HCT116 (cell line): ENCODE results near the gene SLC15A5. TPM values are rescaled to one million over a fixed set of nuclear protein-coding genes. Genes with fewer than 3 reads are reported as not detected.

Experiments used
- ATAC-seq: fragments of 200-7000 bp; cut with Tn5 transposase; 2 replicates; pipeline ENCODE4 v1.9.1; 2020; ENCODE audit warnings: mild to moderate bottlenecking, moderate library complexity
- BruUV-seq: library from RNA; stranded (reverse); fragments of 400-500 nt; replicated peaks from 2 replicates; lab custom pipeline; 2021; lab: Mats Ljungman, UMichigan
- CTCF ChIA-PET: fragments of 300-600 bp; sonication (Branson Sonifier 250); formaldehyde crosslinking; loops from one replicate; lab custom pipeline; 2021; ENCODE audit warnings: antibody characterized with exemption; lab: Charles Lee
- POLR2A ChIA-PET: fragments of 300-600, 350-600 bp; sonication (Branson Sonifier 250); formaldehyde crosslinking; loops from one replicate; lab custom pipeline; 2021; ENCODE audit warnings: antibody characterized with exemption; lab: Charles Lee
- RAD21 ChIA-PET, 2 experiments: fragments of 300-600 bp; sonication (Branson Sonifier 250); formaldehyde crosslinking; loops; one replicate each; lab custom pipeline; 2023; ENCODE audit warnings: low total read pairs in 2 of 2; ENCODE audit not compliant: uncharacterized antibody in 2 of 2, unreplicated experiment in 2 of 2, low non-redundant PET in 1 of 2; lab: Charles Lee
- DNase-seq: peaks from one replicate; pipeline ENCODE4 v3.0.0-alpha.2; 2010; ENCODE audit warnings: low read depth, low spot score
- H2AFZ ChIP-seq: fragments of 200-600 bp; shearing (Covaris generic), sonication (generic); 2 replicates; pipeline ENCODE4 v1.6.1; 2017; ENCODE audit warnings: low read depth, mixed run types, mixed read lengths, antibody characterized with exemption, low read length; ENCODE audit not compliant: poor library complexity, severe bottlenecking
- H3K27ac ChIP-seq: 2 replicates; pipeline ENCODE4 v1.5.1; 2012; ENCODE audit warnings: low read depth, low read length
- H3K27me3 ChIP-seq: fragments of 200-600 bp; sonication (generic); 2 replicates; pipeline ENCODE4 v1.6.1; 2016; ENCODE audit warnings: mixed run types, low read length, mixed read lengths; ENCODE audit not compliant: insufficient read depth
- H3K36me3 ChIP-seq, 2 experiments: fragments of 200-500 bp in 1 of 2; fragments of 200-600 bp in 1 of 2; sonication (Bioruptor generic) in 1 of 2; sonication (generic) in 1 of 2; 2 replicates each; pipeline versions ENCODE4 v1.5.1 to v1.6.1; 2014 to 2016; ENCODE audit warnings: low read length in 2 of 2, inconsistent platforms in 1 of 2, mixed read lengths in 1 of 2, mixed run types in 1 of 2; ENCODE audit not compliant: insufficient read depth in 2 of 2, control insufficient read depth in 1 of 2
- H3K4me1 ChIP-seq, 2 experiments: fragments of 200-600 bp in 1 of 2; sonication (generic) in 1 of 2; 2 replicates each; pipeline versions ENCODE4 v1.5.1 to v1.6.1; 2012 to 2017; ENCODE audit warnings: low read length in 2 of 2, inconsistent platforms in 1 of 2, mild to moderate bottlenecking in 1 of 2, mixed read lengths in 1 of 2, mixed run types in 1 of 2, moderate library complexity in 1 of 2; ENCODE audit not compliant: insufficient read depth in 2 of 2, control insufficient read depth in 1 of 2
- H3K4me2 ChIP-seq: fragments of 200-600 bp; sonication (generic); 2 replicates; pipeline ENCODE4 v1.6.1; 2017; ENCODE audit warnings: mixed run types, low read length, mixed read lengths
- H3K4me3 ChIP-seq, 2 experiments: fragments of 200-600 bp in 1 of 2; sonication (generic) in 1 of 2; replicated peaks in 1 of 2; 2 replicates each; pipeline ENCODE4 v1.5.1; 2011 to 2016; ENCODE audit warnings: low read length in 2 of 2, control low read depth in 1 of 2, low read depth in 1 of 2, mild to moderate bottlenecking in 1 of 2, mixed read lengths in 1 of 2, mixed run types in 1 of 2
- H3K79me2 ChIP-seq: fragments of 200-600 bp; sonication (generic); 2 replicates; pipeline ENCODE4 v1.6.1; 2017; ENCODE audit warnings: mild to moderate bottlenecking, mixed run types, low read length, moderate library complexity, mixed read lengths; ENCODE audit not compliant: insufficient read depth
- H3K9ac ChIP-seq: fragments of 200-600 bp; sonication (generic); 2 replicates; pipeline ENCODE4 v1.6.1; 2016; ENCODE audit warnings: low read length, mixed read lengths
- H3K9me2 ChIP-seq: fragments of 200-600 bp; sonication (generic), shearing (Covaris generic); 2 replicates; pipeline ENCODE4 v1.6.1; 2017; ENCODE audit warnings: mixed run types, mild to moderate bottlenecking, moderate library complexity; ENCODE audit not compliant: insufficient read depth
- H3K9me3 ChIP-seq, 2 experiments: fragments of 200-500 bp in 1 of 2; fragments of 200-600 bp in 1 of 2; sonication (Bioruptor generic) in 1 of 2; sonication (generic) in 1 of 2; 2 replicates each; pipeline ENCODE4 v1.6.1; 2014 to 2017; ENCODE audit warnings: low read length in 2 of 2, mixed read lengths in 2 of 2, inconsistent platforms in 1 of 2, low read depth in 1 of 2, mild to moderate bottlenecking in 1 of 2, mixed run types in 1 of 2, moderate library complexity in 1 of 2; ENCODE audit not compliant: control insufficient read depth in 1 of 2, insufficient read depth in 1 of 2
- H4K20me1 ChIP-seq: fragments of 200-600 bp; sonication (generic), shearing (Covaris generic); 2 replicates; pipeline ENCODE4 v1.6.1; 2017; ENCODE audit warnings: mixed run types, mild to moderate bottlenecking, moderate library complexity; ENCODE audit not compliant: insufficient read depth
- ELF1 ChIP-seq: IDR thresholded peaks from 2 replicates; pipeline ENCODE4 v1.6.1; 2012; ENCODE audit warnings: low read depth, borderline replicate concordance
- EZH2phosphoT487 ChIP-seq: fragments of 200-600 bp; IDR thresholded peaks from 2 replicates; pipeline ENCODE4 v1.6.1; 2018; ENCODE audit warnings: antibody characterized with exemption, borderline replicate concordance
- MAX ChIP-seq: IDR thresholded peaks from 2 replicates; pipeline ENCODE4 v1.6.1; 2012
- POLR2A ChIP-seq: IDR thresholded peaks from 2 replicates; pipeline ENCODE4 v1.7.0; 2011; ENCODE audit warnings: borderline replicate concordance; ENCODE audit not compliant: insufficient read depth, insufficient read length; ENCODE audit errors: extremely low read depth
- SIN3A ChIP-seq: IDR thresholded peaks from 2 replicates; pipeline ENCODE4 v1.6.1; 2012; ENCODE audit warnings: low read depth
- SRF ChIP-seq: IDR thresholded peaks from 2 replicates; pipeline ENCODE4 v1.6.1; 2012; ENCODE audit warnings: low read depth
- intact Hi-C: fragments of 100-400 bp; cut with micrococcal nuclease; formaldehyde crosslinking; loops from 2 replicates; pipeline ENCODE4 v1.10.0; 2022
- total RNA-seq: library from RNA; stranded (reverse); gene quantifications from one replicate; pipeline ENCODE4 v1.2.1, GENCODE V29; 2021; ENCODE audit not compliant: unreplicated experiment

Gene SLC15A5
- total RNA-seq, 1 experiment from 2014 or later: not detected

DNA sequence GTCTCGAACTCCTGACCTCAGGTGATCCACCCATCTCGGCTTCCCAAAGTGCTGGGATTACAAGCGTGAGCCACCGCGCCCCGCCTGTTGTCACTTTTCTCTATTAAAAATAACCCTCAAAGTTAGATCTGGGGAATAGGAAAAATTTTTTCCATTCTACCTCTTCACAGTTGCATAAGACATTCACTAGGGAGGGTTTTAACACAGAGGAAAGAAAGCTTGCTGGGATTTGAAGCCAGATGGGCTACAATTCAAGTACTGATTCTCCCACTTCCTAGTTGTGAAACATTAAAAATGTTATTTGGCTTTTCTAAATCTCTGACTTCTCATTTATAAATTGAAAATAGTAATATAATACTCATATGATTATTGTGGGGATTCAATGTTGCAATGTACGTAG, 23.3 kb upstream of the SLC15A5 start:
- ATAC-seq (no peak), DNase-seq (no peak)
- Histone ChIP-seq H3K4me2 (no peak overlapping the region), H4K20me1 (no peaks in the 10 kb centered on the region), H3K9me2 (no peaks in the 10 kb centered on the region), H3K4me1 (no peaks in the 10 kb centered on the region), H2AFZ (no peak overlapping the region), H3K27me3 (no peaks in the 10 kb centered on the region), H3K79me2 (no peaks in the 10 kb centered on the region), H3K9me3 (no peaks in the 10 kb centered on the region), H3K27ac (no peak overlapping the region), H3K36me3 (no peaks in the 10 kb centered on the region), H3K4me3 (no peak overlapping the region), H3K9ac (no peak overlapping the region)
- CTCF ChIA-PET: no interaction called here
- TF ChIP-seq MAX: no peak
- no peak for TF ChIP-seq SRF
- no peak for TF ChIP-seq POLR2A
- no peak for TF ChIP-seq SIN3A
- TF ChIP-seq ELF1: no peak
- no TSS peak for BruUV-seq
- intact Hi-C loops: no loop called here
- RAD21 ChIA-PET: no interaction called here
- POLR2A ChIA-PET: no interaction called here

DNA sequence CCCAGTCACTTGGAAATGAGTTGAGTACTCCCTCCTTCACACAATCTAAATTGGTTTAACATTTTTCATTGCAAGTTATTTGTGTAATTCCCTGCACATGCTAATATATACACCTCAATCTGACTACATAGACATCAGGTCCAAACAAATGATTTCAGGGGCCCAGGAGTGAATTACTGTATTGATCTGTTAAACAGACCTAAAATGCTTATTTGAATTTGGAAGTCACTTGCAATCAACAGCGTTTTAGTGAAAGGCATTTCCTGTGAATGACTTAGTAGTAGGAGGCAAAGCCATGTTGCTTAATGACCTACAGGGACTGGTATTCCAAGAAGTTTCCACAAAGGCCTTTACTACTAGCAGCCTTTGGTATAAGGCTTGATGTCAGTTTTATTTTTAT, 22.6 kb upstream of the SLC15A5 start:
- RAD21 ChIA-PET: no interaction called here
- H3K4me2 ChIP-seq: no peak overlapping the region
- ATAC-seq (no peak), DNase-seq (no peak)
- BruUV-seq: no TSS peak
- POLR2A ChIA-PET: no interaction called here
- H3K27me3 ChIP-seq: no peaks in the 10 kb centered on the region
- H3K4me1 ChIP-seq: no peaks in the 10 kb centered on the region
- no peak overlapping the region for H3K27ac ChIP-seq
- no peak for TF ChIP-seq SIN3A
- TF ChIP-seq EZH2phosphoT487: no peak
- TF ChIP-seq SRF: no peak
- no peaks in the 10 kb centered on the region for H3K79me2 ChIP-seq
- intact Hi-C loops: no loop called here
- no peaks in the 10 kb centered on the region for H3K36me3 ChIP-seq
- H3K9me3 ChIP-seq: no peaks in the 10 kb centered on the region
- no peak overlapping the region for H3K4me3 ChIP-seq
- H2AFZ ChIP-seq: no peak overlapping the region
- H3K9ac ChIP-seq: no peak overlapping the region
- no peaks in the 10 kb centered on the region for H3K9me2 ChIP-seq
- CTCF ChIA-PET: no interaction called here
- H4K20me1 ChIP-seq: no peaks in the 10 kb centered on the region
